IPS-11a (cell line): Measurements from ENCODE around the gene UAP1L1.
"Not testable (repeated sequence)": the region's sequence is repeated elsewhere in the genome, so short reads cannot be mapped to it uniquely, and the experiment has no call there.

Experiments
- H3K4me3 ChIP-seq: one replicate; pipeline ENCODE4 v1.5.1; 2013; ENCODE audit warnings: low read depth, low read length, control low read depth

Gene UAP1L1

GRCh38 chr9:137111788-137112563 lies 34.7 kb downstream of the UAP1L1 start:
- H3K4me3 ChIP-seq, result no peak overlapping the region

DNA sequence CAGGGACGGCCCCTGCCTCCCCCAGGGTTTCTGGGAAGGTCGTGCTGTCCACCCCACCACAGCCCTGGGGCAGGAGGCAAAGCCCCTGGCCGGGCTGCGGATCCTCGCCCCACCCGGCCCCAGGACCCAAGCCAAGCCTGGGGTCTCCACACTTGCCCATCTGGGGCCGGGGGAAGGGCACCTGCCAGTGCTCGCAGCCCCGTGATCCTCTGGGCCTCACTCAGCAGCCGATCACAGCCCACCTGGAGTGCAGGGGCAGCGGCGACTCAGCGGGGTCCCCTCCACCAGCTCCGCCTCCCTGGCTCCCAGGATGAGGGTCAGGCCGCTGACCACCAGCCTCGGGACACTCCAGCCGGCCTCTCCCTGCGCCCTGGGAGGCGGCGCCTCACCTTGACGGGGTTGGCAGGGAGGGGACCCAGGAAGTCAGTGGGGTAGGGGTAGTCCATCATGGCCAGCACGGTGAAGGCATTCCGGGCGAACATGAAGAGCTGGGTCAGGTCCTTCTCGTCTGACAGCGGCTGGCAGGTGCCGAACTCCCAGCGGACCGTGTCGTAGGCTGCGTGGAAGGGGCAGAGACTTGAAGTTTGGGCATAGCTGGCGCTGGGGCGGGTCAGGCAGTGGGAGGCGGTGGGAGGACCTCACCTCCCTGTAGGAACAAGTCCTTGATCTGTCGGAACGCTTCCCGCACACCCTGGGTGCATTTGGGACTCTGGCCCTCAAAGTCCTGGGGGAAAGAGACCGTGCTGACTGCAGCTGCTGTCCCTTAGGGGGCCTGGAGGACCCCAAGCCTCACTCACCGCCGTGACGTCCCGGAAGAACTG lies 35.5 kb downstream of the UAP1L1 start:
- no peak overlapping the region for H3K4me3 ChIP-seq

- no peak overlapping the region for H3K4me3 ChIP-seq
These were observed 36.3 kb downstream of the UAP1L1 start for GRCh38 chr9:137113385-137114159.

- no peak overlapping the region for H3K4me3 ChIP-seq
These were observed 36.9 kb downstream of the UAP1L1 start for GRCh38 chr9:137114220-137114612.

GRCh38 chr9:137114613-137115393 lies 37.5 kb downstream of the UAP1L1 start, which contains the start of gene DPP7:
DPP7 (minus strand) TSS chr9:137114733; CDS start chr9:137114713, 20 bp downstream.
- peak within 1 kb of the TSS; percentile 8 for H3K4me3 ChIP-seq

DNA sequence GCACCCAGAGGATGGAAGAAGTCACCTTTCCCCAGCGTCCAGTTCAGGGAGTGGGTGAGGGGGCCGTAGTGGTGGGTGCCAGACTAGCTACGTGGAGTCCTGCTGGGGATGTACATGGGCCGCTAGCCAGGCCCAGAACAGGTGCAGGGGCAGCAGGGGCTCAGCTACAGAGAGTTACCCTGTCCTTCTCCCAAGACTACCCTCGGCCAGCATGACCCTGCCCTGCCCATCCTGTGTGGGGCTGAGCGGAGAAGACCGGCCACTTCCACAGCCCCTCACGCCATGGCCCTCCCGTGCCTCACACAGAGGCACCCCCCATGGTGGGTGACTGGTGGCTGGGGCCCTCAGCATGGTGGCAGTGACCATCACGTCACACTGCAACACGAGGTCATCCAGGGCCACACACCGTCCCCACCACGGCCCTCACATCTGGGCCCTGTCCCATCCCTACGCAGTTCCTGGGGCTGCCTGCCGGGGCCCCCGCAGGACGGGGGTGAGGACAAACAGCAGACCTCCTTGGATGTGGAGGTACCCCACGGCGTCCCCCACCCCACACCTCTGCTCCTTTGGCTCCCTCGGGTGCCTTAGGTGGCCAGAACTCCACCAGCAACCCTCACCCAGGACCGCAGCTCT lies 38.2 kb downstream of the UAP1L1 start:
- H3K4me3 ChIP-seq, result no peak overlapping the region

DNA sequence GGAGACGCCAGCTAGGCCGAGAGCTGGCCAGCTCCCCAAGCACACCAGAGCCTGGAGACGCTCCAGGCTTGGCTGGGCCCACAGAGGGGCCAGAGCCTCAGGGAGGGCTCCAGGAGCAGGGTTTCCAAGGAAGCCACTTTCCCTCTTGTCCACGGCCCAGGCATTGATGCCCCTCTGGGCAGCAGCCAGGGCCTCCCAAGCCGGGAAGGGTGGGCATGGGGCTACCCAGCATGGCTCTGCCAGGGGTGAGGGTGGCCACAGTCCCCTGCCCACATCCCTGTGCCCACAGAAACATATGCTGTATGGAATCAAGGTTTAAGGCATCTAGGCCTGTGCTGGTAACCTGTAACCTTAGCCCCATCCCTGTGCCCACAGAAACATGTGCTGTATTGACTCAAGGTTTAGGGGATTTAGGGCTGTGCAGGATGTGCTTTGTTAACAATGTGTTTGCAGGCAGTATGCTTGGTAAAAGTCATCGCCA lies 38.8 kb downstream of the UAP1L1 start:
- H3K4me3 ChIP-seq, result no peak overlapping the region

GRCh38 chr9:137116728-137117127 lies 39.4 kb downstream of the UAP1L1 start:
- H3K4me3 ChIP-seq, result no peak overlapping the region

DNA sequence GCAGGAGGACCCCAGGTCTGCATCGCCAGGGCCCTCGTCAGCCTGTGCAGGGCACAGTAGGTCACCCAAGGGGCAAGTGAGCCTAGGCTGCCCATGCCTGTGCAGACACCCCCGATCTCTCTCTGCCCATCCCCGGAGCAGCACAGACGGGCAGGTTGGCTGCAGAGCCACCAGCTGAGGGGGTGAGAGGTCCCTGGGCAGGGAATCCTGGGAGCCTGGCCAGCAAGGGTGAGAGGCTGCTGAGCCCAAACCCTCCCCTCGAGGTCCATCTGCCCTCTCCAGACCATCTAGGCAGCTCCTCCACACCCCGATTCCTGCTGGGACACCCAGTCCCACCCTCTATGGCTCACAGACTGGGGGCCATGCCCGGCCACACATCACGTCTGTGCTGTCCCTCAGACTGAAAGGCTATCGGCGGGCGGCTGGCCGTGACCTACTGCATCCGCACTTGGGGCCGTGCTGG lies 40.0 kb downstream of the UAP1L1 start:
- no peak overlapping the region for H3K4me3 ChIP-seq

GRCh38 chr9:137118092-137118603 lies 40.8 kb downstream of the UAP1L1 start:
- H3K4me3 ChIP-seq, result not testable (repeated sequence)

DNA sequence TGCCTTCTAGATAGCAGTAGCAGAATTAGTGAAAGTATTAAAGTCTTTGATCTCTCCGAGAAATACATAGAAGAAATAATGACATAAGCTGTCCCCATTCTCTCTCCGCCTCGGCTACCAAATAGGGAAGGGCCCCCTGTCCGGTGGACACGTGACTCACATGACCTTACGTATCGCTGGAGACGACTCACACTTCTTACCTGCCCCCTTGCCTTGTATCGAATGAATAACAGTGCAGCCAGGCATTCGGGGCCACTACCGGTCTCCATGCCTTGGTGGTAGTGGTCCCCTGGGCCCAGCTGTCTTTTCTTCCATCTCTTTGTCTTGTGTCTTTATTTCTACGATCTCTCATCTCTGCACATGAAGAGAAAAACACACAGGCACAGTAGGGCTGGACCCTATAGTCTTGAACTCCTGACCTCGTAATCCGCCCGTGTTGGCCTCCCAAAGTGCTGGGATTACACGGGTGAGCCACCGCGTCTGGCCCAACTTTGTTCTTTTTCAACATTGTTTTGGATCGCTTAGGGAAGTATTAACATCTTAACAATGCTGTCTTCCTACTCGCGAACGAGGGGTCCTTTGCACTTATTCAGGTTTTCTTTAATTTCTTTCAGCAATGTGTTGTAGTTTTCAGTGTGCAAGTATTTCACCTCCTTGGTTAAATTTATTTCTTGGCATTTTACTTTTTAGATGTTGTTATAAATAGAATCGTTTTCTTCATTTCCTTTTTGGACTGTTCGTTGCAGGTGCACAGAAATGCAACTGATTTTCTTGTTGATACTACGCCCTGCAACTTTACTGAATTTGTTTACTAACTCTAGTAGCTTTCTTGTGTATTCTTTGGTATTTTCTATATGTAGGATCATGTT lies 44.8 kb downstream of the UAP1L1 start:
- H3K4me3 ChIP-seq, result not testable (repeated sequence)

GRCh38 chr9:137122796-137123467 lies 45.6 kb downstream of the UAP1L1 start:
- not testable (repeated sequence) for H3K4me3 ChIP-seq

DNA sequence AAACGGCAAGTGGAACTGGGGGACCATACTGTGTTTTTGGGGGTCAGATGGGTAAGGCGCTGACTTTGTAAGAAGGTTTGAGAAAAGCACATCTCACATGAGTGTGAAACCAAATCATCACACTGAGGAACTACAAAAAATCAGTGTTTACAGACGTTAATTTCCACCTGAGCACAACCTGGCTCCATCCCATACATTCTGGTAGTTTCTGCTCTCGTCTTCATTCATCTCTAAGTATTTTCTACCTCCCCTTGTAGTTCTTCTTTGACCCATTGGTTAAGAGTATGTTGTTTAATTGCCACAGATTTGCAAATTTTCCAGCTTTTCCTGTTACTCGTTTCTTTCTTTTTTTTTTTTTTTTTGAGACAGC lies 46.1 kb downstream of the UAP1L1 start:
- no peak overlapping the region for H3K4me3 ChIP-seq

- not testable (repeated sequence) for H3K4me3 ChIP-seq
These were observed 46.7 kb downstream of the UAP1L1 start for GRCh38 chr9:137123952-137124462.

GRCh38 chr9:137126786-137127185 lies 49.5 kb downstream of the UAP1L1 start:
- no peak overlapping the region for H3K4me3 ChIP-seq

DNA sequence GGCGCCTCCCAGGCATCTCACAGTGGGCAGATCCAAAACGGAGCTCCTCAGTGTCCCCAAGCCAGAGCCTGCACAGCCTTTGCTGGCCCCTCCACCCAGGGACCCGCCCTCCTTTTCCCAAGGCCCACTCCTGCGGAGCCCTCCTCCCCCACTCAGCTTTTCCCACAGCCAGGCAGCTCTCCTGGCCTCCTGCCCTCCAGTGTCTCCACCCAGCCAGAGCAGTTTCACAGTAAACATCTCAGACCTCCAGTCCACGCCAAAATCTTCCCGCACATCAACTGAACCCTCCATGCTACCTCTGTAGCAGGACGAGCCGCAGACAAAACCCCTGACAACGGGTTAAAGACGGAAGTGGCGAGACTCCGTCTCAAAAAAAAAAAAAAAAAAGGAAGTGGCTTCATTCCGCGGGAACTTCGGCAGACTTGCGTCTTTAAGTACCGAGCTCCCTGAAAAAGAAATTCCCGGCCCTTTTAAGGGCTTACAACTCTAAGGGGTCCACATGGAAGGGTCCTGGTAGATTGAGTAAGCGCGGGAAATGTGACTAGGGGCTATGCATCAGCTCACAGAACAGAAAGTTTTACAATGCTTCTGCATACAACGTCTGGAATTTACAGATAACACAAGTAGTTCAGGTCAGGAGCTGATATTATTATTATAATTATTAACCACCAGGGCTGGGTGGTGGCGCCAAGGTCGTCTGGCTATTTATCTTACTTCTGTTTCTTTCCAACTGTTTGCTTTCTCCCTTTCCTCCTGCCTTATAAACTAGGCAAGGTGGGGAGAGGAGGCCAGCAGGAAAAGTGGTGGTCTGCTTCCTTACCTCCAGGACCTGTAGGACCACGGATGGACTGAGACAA lies 50.2 kb downstream of the UAP1L1 start:
- no peak overlapping the region for H3K4me3 ChIP-seq
